HepG2 (cell line): ENCODE results near the gene MEMO1. TPM values are rescaled to one million over a fixed set of nuclear protein-coding genes. Genes with fewer than 3 reads are reported as not detected.

Experiments
- ATAC-seq: fragments of 200-7000 bp; cut with Tn5 transposase; 3 replicates; pipeline ENCODE4 v1.9.1; 2020; ENCODE audit warnings: mild to moderate bottlenecking, moderate library complexity
- BruUV-seq: library from RNA; stranded (reverse); fragments of 400-500 nt; replicated peaks from 2 replicates; lab custom pipeline; 2021; lab: Mats Ljungman, UMichigan
- CTCF ChIA-PET: fragments of 300-600 bp; formaldehyde crosslinking; extraction: SDS; loops from one replicate; lab custom pipeline; 2021; ENCODE audit warnings: low total read pairs, inconsistent platforms, low intra/inter-chr PET ratio; lab: Yijun Ruan, JAX
- POLR2A ChIA-PET: fragments of 350-600 bp; sonication (Branson Sonifier 250); formaldehyde crosslinking; loops from one replicate; lab custom pipeline; 2020; ENCODE audit warnings: antibody characterized with exemption, inconsistent platforms; lab: Yijun Ruan, JAX
- DNase-seq: peaks from one replicate; pipeline ENCODE4 v3.0.0-alpha.2; 2015; ENCODE audit warnings: low spot score
- FAIRE-seq: peaks from 3 replicates; lab custom pipeline; 2011; peaks lifted over from hg19 to GRCh38; lab: Jason Lieb, UNC
- H2AFZ ChIP-seq: one replicate; pipeline ENCODE4 v1.6.1; 2011; ENCODE audit warnings: low read length, inconsistent platforms
- H3K27ac ChIP-seq: fragments of 300-600 bp; 3 replicates; pipeline ENCODE4 v1.8.0; 2011; ENCODE audit warnings: mixed run types, mild to moderate bottlenecking, mixed read lengths, low read length, inconsistent platforms; ENCODE audit not compliant: insufficient read depth; ENCODE audit errors: extremely low read length
- H3K27me3 ChIP-seq, 2 experiments: fragments of 200-600 bp in 1 of 2; 2 replicates in 1 of 2; 3 replicates in 1 of 2; pipeline versions ENCODE4 v1.6.0 to v1.8.0; 2011; ENCODE audit warnings: low read length in 2 of 2, mild to moderate bottlenecking in 2 of 2, moderate library complexity in 2 of 2, inconsistent platforms in 1 of 2; ENCODE audit not compliant: insufficient read depth in 2 of 2, control insufficient read depth in 1 of 2
- H3K36me3 ChIP-seq, 2 experiments: fragments of 200-600 bp in 1 of 2; replicated peaks in 1 of 2; 2 replicates in 1 of 2; 3 replicates in 1 of 2; pipeline versions ENCODE4 v1.5.1 to v1.8.0; 2011; ENCODE audit warnings: low read length in 2 of 2, inconsistent platforms in 1 of 2; ENCODE audit not compliant: insufficient read depth in 2 of 2, control insufficient read depth in 1 of 2
- H3K4me1 ChIP-seq: 2 replicates; pipeline ENCODE4 v1.5.1; 2012; ENCODE audit warnings: low read length, inconsistent platforms; ENCODE audit not compliant: insufficient read depth
- H3K4me2 ChIP-seq: 2 replicates; pipeline ENCODE4 v1.6.0; 2011; ENCODE audit warnings: low read depth, low read length, inconsistent platforms
- H3K4me3 ChIP-seq, 3 experiments: fragments of 200-600 bp in 1 of 3; sonication (generic), shearing (Covaris generic) in 1 of 3; replicated peaks in 1 of 3; 2 replicates each; pipeline ENCODE4 v1.5.1; 2011 to 2016; ENCODE audit warnings: low read length in 3 of 3, inconsistent platforms in 2 of 3, low read depth in 2 of 3, mild to moderate bottlenecking in 2 of 3, control low read depth in 1 of 3, mixed read lengths in 1 of 3; ENCODE audit not compliant: insufficient read depth in 1 of 3
- H3K79me2 ChIP-seq: one replicate; pipeline ENCODE4 v1.6.1; 2011; ENCODE audit warnings: low read length, inconsistent platforms; ENCODE audit not compliant: insufficient read depth
- H3K9ac ChIP-seq: 2 replicates; pipeline ENCODE4 v1.6.0; 2011; ENCODE audit warnings: mild to moderate bottlenecking, low read depth, low read length, inconsistent platforms; ENCODE audit not compliant: insufficient read depth
- H3K9me3 ChIP-seq: 2 replicates; pipeline ENCODE4 v1.5.1; 2012; ENCODE audit warnings: mild to moderate bottlenecking, low read length
- H4K20me1 ChIP-seq: 2 replicates; pipeline ENCODE4 v1.6.0; 2011; ENCODE audit warnings: inconsistent platforms, mild to moderate bottlenecking, low read length, moderate library complexity; ENCODE audit not compliant: insufficient read depth
- CENPT ChIP-seq: sonication (generic); formaldehyde crosslinking; IDR thresholded peaks from 2 replicates; pipeline ENCODE4 v1.8.0; 2022; ENCODE audit warnings: low read depth, mild to moderate bottlenecking, moderate library complexity, missing genetic modification reagents
- NPAS2 ChIP-seq: sonication (generic); formaldehyde crosslinking; IDR thresholded peaks from 2 replicates; pipeline ENCODE4 v1.8.0; 2022; ENCODE audit warnings: mild to moderate bottlenecking, missing genetic modification reagents, borderline replicate concordance
- ZBTB40 ChIP-seq, 2 experiments: fragments of 450-650 bp in 1 of 2; sonication (generic) in 1 of 2; formaldehyde crosslinking in 1 of 2; IDR thresholded peaks; 2 replicates each; pipeline versions ENCODE4 v1.6.1 to v1.8.0; 2016 to 2022; ENCODE audit warnings: antibody characterized with exemption in 1 of 2, mild to moderate bottlenecking in 1 of 2, missing genetic modification reagents in 1 of 2
- ZNF652 ChIP-seq: IDR thresholded peaks from 2 replicates; pipeline ENCODE4 v1.6.1; 2016; ENCODE audit warnings: low read depth, borderline replicate concordance
- ZNF740 ChIP-seq: sonication (generic); formaldehyde crosslinking; IDR thresholded peaks from 2 replicates; pipeline ENCODE4 v1.4.0; 2020; ENCODE audit warnings: missing genetic modification reagents
- ZNF772 ChIP-seq: sonication (generic); formaldehyde crosslinking; IDR thresholded peaks from 2 replicates; pipeline ENCODE4 v1.5.0; 2020; ENCODE audit warnings: mild to moderate bottlenecking, missing genetic modification reagents
- WGBS: methylation state at CpG from one replicate; pipeline ENCODE4 v1.1.6; 2017; ENCODE audit warnings: low lambda C conversion rate; 5-methylcytosine and 5-hydroxymethylcytosine counted together
- in situ Hi-C: cut with HindIII; loops from 2 replicates; pipeline ENCODE4 v1.10.0; 2017; ENCODE audit warnings: low pct_unique_long_range_greater_than_20kb; ENCODE audit not compliant: extremely low pct_ligation_motif_present
- intact Hi-C: fragments of 100-400 bp; cut with micrococcal nuclease; formaldehyde crosslinking; loops from one replicate; pipeline ENCODE4 v1.10.0; 2022; ENCODE audit not compliant: unreplicated experiment
- polyA plus RNA-seq, 8 experiments: library from polyadenylated mRNA; depleted of rRNA in 3 of 8; stranded (reverse) in 7 of 8; unstranded in 1 of 8; fragments of >200 nt; fragmentation: Illumina TruSeq in 4 of 8; extraction: Trizol in 4 of 8; gene quantifications; 2 replicates each; pipeline versions ENCODE4 v1.2.1 to v1.2.3, GENCODE V29; 2011 to 2016; ENCODE audit warnings: low read depth in 4 of 8, missing spikeins in 1 of 8, mixed read lengths in 1 of 8; ENCODE audit not compliant: insufficient read depth in 1 of 8
- total RNA-seq, 5 experiments: library from RNA; depleted of rRNA; stranded (reverse); fragments of >200 nt; fragmentation: Illumina TruSeq; extraction: Trizol; gene quantifications; 2 replicates each; pipeline ENCODE4 v1.2.3, GENCODE V29; 2016; ENCODE audit warnings: low read depth in 1 of 5

Gene MEMO1
- total and polyA plus RNA-seq, 2 of the 13 experiments (the other 11 are each of a cell fraction or from before 2014, with no cell fraction given), result 69.8 to 81.6 TPM

DNA sequence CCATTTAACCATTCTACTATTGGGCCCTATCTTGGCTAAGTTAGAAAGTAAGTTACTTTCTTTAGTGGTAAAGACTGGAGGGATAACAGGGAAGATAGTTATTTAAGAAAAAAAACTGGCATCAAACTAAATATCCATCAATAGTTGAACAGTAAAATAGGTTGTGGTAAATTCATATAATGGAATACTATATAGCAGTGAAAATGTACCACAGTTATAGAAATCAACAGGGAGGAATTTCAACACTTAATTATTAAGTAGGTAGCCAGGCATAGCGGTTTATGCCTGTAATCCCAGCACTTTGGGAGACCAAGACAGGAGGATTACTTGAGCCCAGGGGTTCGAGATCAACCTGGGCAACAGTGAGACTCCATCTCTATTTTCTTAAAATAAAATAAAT lies 49.5 kb upstream of the MEMO1 start:
- Histone ChIP-seq H4K20me1 (no peaks in the 10 kb centered on the region), H3K79me2 (peaks cover 8% of the 10 kb centered on the region), H3K27me3 (no peaks in the 10 kb centered on the region; a peak in 1 of 5 replicates), H3K9me3 (no peaks in the 10 kb centered on the region), H3K4me3 (no peak overlapping the region), H3K27ac (no peak overlapping the region), H3K4me2 (no peak overlapping the region), H3K4me1 (peaks cover 26% of the 10 kb centered on the region), H2AFZ (no peak overlapping the region), H3K9ac (no peak overlapping the region), H3K36me3 (no peaks in the 10 kb centered on the region)
- ChIA-PET CTCF (no interaction called here), POLR2A (interaction anchor here (2.9 kb wide), 1 partner anchor 21 kb away, joined by 8 read pairs; the partner anchor contains the start of gene DPY30)
- in situ Hi-C loops (no loop called here), intact Hi-C loops (loop anchor here (5.0 to 10.0 kb wide), 2 partner anchors 135 to 267 kb away; no protein-coding TSS in a partner anchor)
- ATAC-seq, result no peak
- FAIRE-seq, result no peak
- no TSS peak for BruUV-seq
- WGBS, result 74% methylated on average over 2 of the region's 2 CpGs
- TF ChIP-seq NPAS2 (CRISPR knock-in tag) (no peak), CENPT (CRISPR knock-in tag) (no peak), ZNF772 (no peak), ZNF740 (CRISPR knock-in tag) (no peak), ZBTB40 (IDR thresholded peaks at IDR 0.05) (no peak), ZBTB40 (CRISPR knock-in tag; IDR thresholded peaks at IDR 0.05) (no peak), ZNF652 (CRISPR knock-in tag) (no peak)
- no peak for DNase-seq
